GM23248 (cell line): ENCODE measurements around the gene IGFN1. TPM values are rescaled to one million over a fixed set of nuclear protein-coding genes. Genes with fewer than 3 reads are reported as not detected.
"Not testable (repeated sequence)": the region's sequence is repeated elsewhere in the genome, so short reads cannot be mapped to it uniquely, and the experiment has no call there.

Experiments
- DNase-seq: peaks from one replicate; pipeline ENCODE4 v3.0.0-alpha.2; 2015
- H2AFZ ChIP-seq: fragments of 200-600 bp; sonication (generic); 2 replicates; pipeline ENCODE4 v1.6.1; 2016; ENCODE audit warnings: antibody characterized with exemption
- H3F3A ChIP-seq: fragments of 200-600 bp; sonication (generic); 2 replicates; pipeline ENCODE4 v1.6.1; 2016; ENCODE audit warnings: mild to moderate bottlenecking, antibody characterized with exemption, mixed run types; ENCODE audit not compliant: insufficient read depth
- H3K27ac ChIP-seq: fragments of 200-600 bp; sonication (generic); 2 replicates; pipeline ENCODE4 v1.5.1; 2016; ENCODE audit warnings: mild to moderate bottlenecking
- H3K27me3 ChIP-seq: fragments of 200-600 bp; sonication (generic); replicated peaks from 2 replicates; pipeline ENCODE4 v1.6.1; 2016; ENCODE audit warnings: mild to moderate bottlenecking; ENCODE audit not compliant: insufficient read depth
- H3K36me3 ChIP-seq: fragments of 200-600 bp; sonication (generic); 2 replicates; pipeline ENCODE4 v1.6.1; 2016; ENCODE audit warnings: low read depth, mild to moderate bottlenecking
- H3K4me1 ChIP-seq: fragments of 200-600 bp; sonication (generic); 2 replicates; pipeline ENCODE4 v1.6.1; 2016; ENCODE audit warnings: mild to moderate bottlenecking; ENCODE audit not compliant: insufficient read depth
- H3K4me2 ChIP-seq: fragments of 200-600 bp; sonication (generic); one replicate; pipeline ENCODE4 v1.6.1; 2016; ENCODE audit warnings: mild to moderate bottlenecking; ENCODE audit not compliant: unreplicated experiment
- H3K4me3 ChIP-seq: fragments of 200-600 bp; sonication (generic); 2 replicates; pipeline ENCODE4 v1.5.1; 2016; ENCODE audit warnings: mild to moderate bottlenecking
- H3K79me2 ChIP-seq: fragments of 200-600 bp; sonication (generic); 2 replicates; pipeline ENCODE4 v1.6.1; 2016; ENCODE audit warnings: mild to moderate bottlenecking; ENCODE audit not compliant: insufficient read depth
- H3K9ac ChIP-seq: fragments of 200-600 bp; sonication (generic); 2 replicates; pipeline ENCODE4 v1.6.1; 2016; ENCODE audit warnings: mild to moderate bottlenecking
- H3K9me2 ChIP-seq: fragments of 200-600 bp; sonication (generic); 2 replicates; pipeline ENCODE4 v1.6.1; 2016; ENCODE audit warnings: mixed run types, mild to moderate bottlenecking, moderate library complexity; ENCODE audit not compliant: insufficient read depth
- H3K9me3 ChIP-seq: fragments of 200-600 bp; sonication (generic); one replicate; pipeline ENCODE4 v1.6.1; 2017; ENCODE audit warnings: low read depth
- H4K20me1 ChIP-seq: fragments of 200-600 bp; sonication (generic); 2 replicates; pipeline ENCODE4 v1.6.0; 2016; ENCODE audit not compliant: insufficient read depth
- EZH2 ChIP-seq: fragments of 200-600 bp; sonication (generic); IDR thresholded peaks from 2 replicates; pipeline ENCODE4 v1.6.1; 2018; ENCODE audit warnings: antibody characterized with exemption, mild to moderate bottlenecking; ENCODE audit not compliant: insufficient read depth, poor library complexity, severe bottlenecking
- EZH2phosphoT487 ChIP-seq: fragments of 200-600 bp; sonication (generic); IDR thresholded peaks from 2 replicates; pipeline ENCODE4 v1.6.1; 2018; ENCODE audit warnings: antibody characterized with exemption, moderate library complexity, mild to moderate bottlenecking, low read depth; ENCODE audit not compliant: insufficient read depth
- WGBS, 2 experiments: methylation state at CpG; one replicate each; pipeline ENCODE4 v1.1.6; 2015 to 2017; ENCODE audit warnings: low lambda C conversion rate in 2 of 2, low coverage in 1 of 2; ENCODE audit errors: missing lambda C conversion rate in 2 of 2; 5-methylcytosine and 5-hydroxymethylcytosine counted together
- in situ Hi-C: fragments of 300-500 bp; cut with MboI; formaldehyde crosslinking; loops from 2 replicates; pipeline ENCODE4 v1.15.0; 2020
- polyA plus RNA-seq: library from polyadenylated mRNA; unstranded; fragments of >200 nt; fragmentation: Nextera tagmentation; extraction: Ambion mirVana; gene quantifications from 2 replicates; pipeline ENCODE4 v1.2.1, GENCODE V29; 2016
- total RNA-seq: library from RNA; depleted of rRNA; stranded (reverse); fragments of >200 nt; shearing (Covaris generic); gene quantifications from 2 replicates; pipeline ENCODE4 v1.2.3, GENCODE V29; 2014

The IGFN1 gene
- total and polyA plus RNA-seq, 2 experiments from 2014 or later, result not detected

- no peak overlapping the region for H3K4me2 ChIP-seq
- no peak overlapping the region for H2AFZ ChIP-seq
- no peak overlapping the region for H3K9ac ChIP-seq
- peaks cover 12% of the 10 kb centered on the region for H3K79me2 ChIP-seq
- H3K9me2 ChIP-seq, result no peaks in the 10 kb centered on the region
- DNase-seq, result no peak
- H3K9me3 ChIP-seq, result no peaks in the 10 kb centered on the region
- in situ Hi-C loops, result no loop called here
- H3K27me3 ChIP-seq, result no peaks in the 10 kb centered on the region
- H3K4me1 ChIP-seq, result peaks cover 8% of the 10 kb centered on the region
- H3K4me3 ChIP-seq, result no peak overlapping the region
- H3F3A ChIP-seq, result no peaks in the 10 kb centered on the region
- no peak overlapping the region for H3K27ac ChIP-seq
- no peaks in the 10 kb centered on the region for H3K36me3 ChIP-seq
- TF ChIP-seq EZH2 (no peak), EZH2phosphoT487 (no peak)
- no peaks in the 10 kb centered on the region for H4K20me1 ChIP-seq
Observed at GRCh38 chr1:201156819-201157218, 33.8 kb upstream of the IGFN1 start.

DNA sequence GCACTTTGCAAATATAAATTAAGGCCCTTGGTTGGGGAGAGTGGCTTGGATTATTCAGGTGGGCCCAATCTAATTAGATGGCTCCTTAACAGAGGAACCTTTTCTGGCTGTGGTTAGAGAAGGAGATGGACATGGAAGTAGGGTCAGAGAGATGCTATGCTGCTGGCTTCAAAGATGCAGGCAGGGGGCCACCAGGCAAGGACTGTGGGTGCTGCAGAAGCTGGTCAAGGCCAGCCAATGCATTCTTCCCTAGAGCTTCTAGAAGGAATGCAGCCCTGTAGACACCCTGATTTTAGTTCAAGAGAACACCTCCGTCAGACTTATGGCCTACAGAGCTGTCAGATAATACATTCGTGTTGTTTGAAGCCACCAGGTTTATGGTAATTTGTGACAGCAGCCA is 32.7 kb upstream of the IGFN1 start:
- in situ Hi-C loops, result no loop called here
- H3K9ac ChIP-seq, result no peak overlapping the region
- DNase-seq, result no peak
- no peaks in the 10 kb centered on the region for H3K9me2 ChIP-seq
- H2AFZ ChIP-seq, result no peak overlapping the region
- H3K4me2 ChIP-seq, result no peak overlapping the region
- H3K9me3 ChIP-seq, result no peaks in the 10 kb centered on the region
- H4K20me1 ChIP-seq, result no peaks in the 10 kb centered on the region
- H3K36me3 ChIP-seq, result no peaks in the 10 kb centered on the region
- TF ChIP-seq EZH2phosphoT487 (no peak), EZH2 (no peak)
- H3K4me1 ChIP-seq, result peaks cover 8% of the 10 kb centered on the region
- no peak overlapping the region for H3K4me3 ChIP-seq
- H3K27ac ChIP-seq, result no peak overlapping the region
- no peaks in the 10 kb centered on the region; the same call in 1 of the 2 replicates for H3K27me3 ChIP-seq
- H3F3A ChIP-seq, result no peaks in the 10 kb centered on the region
- WGBS, 2 experiments, result 80 to 95% methylated on average over 2 of the region's 2 CpGs
- H3K79me2 ChIP-seq, result peaks cover 9% of the 10 kb centered on the region

GRCh38 chr1:201163036-201163435 is 27.6 kb upstream of the IGFN1 start:
- H3K36me3 ChIP-seq, H3K4me3 ChIP-seq, H4K20me1 ChIP-seq, H3K9me3 ChIP-seq, H3K4me2 ChIP-seq, DNase-seq, H2AFZ ChIP-seq, H3F3A ChIP-seq, H3K9me2 ChIP-seq, H3K27me3 ChIP-seq, H3K4me1 ChIP-seq, H3K9ac ChIP-seq, H3K79me2 ChIP-seq, in situ Hi-C loops, H3K27ac ChIP-seq: not testable (repeated sequence)
- WGBS, 2 experiments, result 84 to 90% methylated on average over 8 of the region's 8 CpGs

DNA sequence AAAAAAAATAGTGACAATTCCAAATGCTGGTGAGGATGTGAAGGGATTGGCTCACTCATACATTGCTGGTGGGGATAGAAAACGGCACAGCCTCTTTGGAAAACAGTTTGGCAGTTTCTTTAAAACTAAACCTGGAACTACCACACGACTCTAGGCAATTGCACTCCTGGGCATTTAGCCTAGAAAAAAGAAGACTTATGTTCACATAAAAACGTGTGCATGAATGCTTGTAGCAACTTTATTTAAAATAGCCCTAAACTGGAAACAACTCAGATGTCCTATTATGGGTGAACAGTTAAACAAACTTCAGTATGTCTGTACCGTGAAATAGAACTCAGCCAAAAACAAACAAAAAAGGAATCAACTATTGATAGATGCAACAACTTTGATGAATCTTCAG is 26.9 kb upstream of the IGFN1 start:
- no peak overlapping the region for H2AFZ ChIP-seq
- no peaks in the 10 kb centered on the region for H3K4me1 ChIP-seq
- H3K79me2 ChIP-seq, result no peaks in the 10 kb centered on the region
- no peak overlapping the region for H3K4me2 ChIP-seq
- H3K36me3 ChIP-seq, result no peaks in the 10 kb centered on the region
- H3K9me2 ChIP-seq, result no peaks in the 10 kb centered on the region
- no peak overlapping the region for H3K27ac ChIP-seq
- H3K4me3 ChIP-seq, result no peak overlapping the region
- H3K9ac ChIP-seq, result no peak overlapping the region
- no peak for DNase-seq
- no peaks in the 10 kb centered on the region; the same call in 1 of the 2 replicates for H3K27me3 ChIP-seq
- in situ Hi-C loops, result no loop called here
- TF ChIP-seq EZH2phosphoT487 (no peak), EZH2 (no peak)
- no peaks in the 10 kb centered on the region for H3F3A ChIP-seq
- no peaks in the 10 kb centered on the region for H4K20me1 ChIP-seq
- WGBS, 2 experiments, result 25 to 26% methylated on average over 4 of the region's 4 CpGs
- H3K9me3 ChIP-seq, result no peaks in the 10 kb centered on the region

DNA sequence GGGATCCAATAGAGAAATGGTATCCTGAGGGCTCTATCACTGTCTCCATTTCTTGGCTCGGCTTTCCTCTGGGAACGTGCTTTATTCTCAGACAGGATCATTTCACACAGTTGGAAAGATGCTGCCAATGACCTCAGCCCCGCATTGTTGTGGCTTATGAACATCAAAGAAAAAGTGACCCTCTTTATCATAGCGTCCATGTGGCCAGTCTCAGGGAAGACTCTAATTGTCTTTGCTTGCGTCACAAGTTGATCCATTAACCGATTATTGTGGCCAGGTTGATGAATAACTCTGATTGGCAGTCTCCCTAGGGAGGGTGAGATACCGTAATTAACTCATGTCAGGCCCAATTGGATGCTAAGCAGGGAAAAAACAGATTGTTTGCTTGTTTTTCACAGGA is 26.0 kb upstream of the IGFN1 start:
- TF ChIP-seq EZH2, result no peak
- no peak for TF ChIP-seq EZH2phosphoT487
- Histone ChIP-seq H3K27ac (no peak overlapping the region), H2AFZ (no peak overlapping the region), H4K20me1 (no peaks in the 10 kb centered on the region), H3K36me3 (no peaks in the 10 kb centered on the region), H3K9me3 (no peaks in the 10 kb centered on the region), H3K4me2 (no peak overlapping the region), H3K4me3 (no peak overlapping the region), H3K27me3 (no peaks in the 10 kb centered on the region; the same call in 1 of the 2 replicates), H3K79me2 (no peaks in the 10 kb centered on the region), H3K9ac (no peak overlapping the region), H3K4me1 (no peaks in the 10 kb centered on the region), H3F3A (peaks cover 5% of the 10 kb centered on the region; the same call in 1 of the 2 replicates), H3K9me2 (no peaks in the 10 kb centered on the region)
- WGBS, 2 experiments, result 68 to 70% methylated on average over 7 of the region's 7 CpGs
- no peak for DNase-seq
- in situ Hi-C loops, result no loop called here
